ENCODE data around the gene SLC13A2. TPM values are rescaled to one million over a fixed set of nuclear protein-coding genes. Genes with fewer than 3 reads are reported as not detected.
"Not testable (repeated sequence)": the region's sequence is repeated elsewhere in the genome, so short reads cannot be mapped to it uniquely, and the experiment has no call there.

SLC13A2 gene
- total RNA-seq, 1 experiment from 2014 or later: not detected

DNA sequence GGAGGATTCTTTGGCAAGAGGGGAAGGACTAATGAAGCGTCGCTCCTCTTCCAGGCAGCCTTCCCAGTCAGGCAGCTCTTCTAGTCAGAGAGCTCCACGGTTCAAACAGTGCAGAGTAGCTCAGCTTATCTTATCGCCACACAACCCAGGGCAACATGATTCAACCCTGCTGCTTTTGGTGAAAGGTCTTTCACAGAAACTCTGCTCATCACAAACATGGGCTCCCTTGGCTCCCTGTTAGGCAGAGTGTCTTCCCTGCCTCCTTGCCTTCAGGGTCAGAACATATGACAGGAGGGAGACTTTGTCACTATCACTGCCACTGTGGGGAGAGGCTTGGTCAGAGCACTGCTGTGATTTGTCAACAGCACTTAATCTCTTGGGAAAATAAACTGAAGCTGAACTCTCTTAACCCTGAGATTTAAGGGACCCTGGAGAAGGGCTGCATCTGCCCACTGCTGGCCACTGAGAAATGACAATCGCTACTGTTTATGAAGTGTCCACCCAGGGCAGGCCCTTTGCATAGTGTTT lies 6.9 kb upstream of the SLC13A2 start:
- Histone ChIP-seq H3K4me3 (ENCODE audit: insufficient read depth, low read depth, low read length) (no peak overlapping the region), H3K27me3 (ENCODE audit: control insufficient read depth, insufficient read depth, low read length) (no peaks in the 10 kb centered on the region), H3K36me3 (replicated peaks; ENCODE audit: control insufficient read depth, insufficient read depth, low read length) (no peaks in the 10 kb centered on the region)
- no peak for DNase-seq

DNA sequence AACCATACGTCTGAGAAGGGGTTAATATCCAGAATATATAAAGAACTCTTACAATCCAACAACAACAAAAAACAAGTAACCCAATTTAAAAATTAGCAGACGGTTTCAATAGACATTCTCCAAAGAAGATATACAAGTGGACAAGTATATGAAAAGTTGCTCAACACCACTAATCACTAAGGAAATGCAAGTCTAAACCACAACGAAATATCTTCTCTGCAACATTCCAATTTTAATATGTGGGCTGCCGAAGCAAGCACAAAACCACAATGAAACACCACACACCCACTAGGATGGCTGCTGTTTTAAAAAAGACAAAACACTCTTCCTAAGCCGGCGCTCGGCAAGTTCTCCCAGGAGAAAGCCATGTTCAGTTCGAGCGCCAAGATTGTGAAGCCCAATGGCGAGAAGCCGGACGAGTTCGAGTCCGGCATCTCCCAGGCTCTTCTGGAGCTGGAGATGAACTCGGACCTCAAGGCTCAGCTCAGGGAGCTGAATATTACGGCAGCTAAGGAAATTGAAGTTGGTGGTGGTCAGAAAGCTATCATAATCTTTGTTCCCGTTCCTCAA lies 5.9 kb upstream of the SLC13A2 start:
- DNase-seq: no peak
- Histone ChIP-seq H3K27me3 (ENCODE audit: control insufficient read depth, insufficient read depth, low read length) (no peaks in the 10 kb centered on the region), H3K4me3 (ENCODE audit: insufficient read depth, low read depth, low read length) (no peak overlapping the region), H3K36me3 (replicated peaks; ENCODE audit: control insufficient read depth, insufficient read depth, low read length) (no peaks in the 10 kb centered on the region)

DNA sequence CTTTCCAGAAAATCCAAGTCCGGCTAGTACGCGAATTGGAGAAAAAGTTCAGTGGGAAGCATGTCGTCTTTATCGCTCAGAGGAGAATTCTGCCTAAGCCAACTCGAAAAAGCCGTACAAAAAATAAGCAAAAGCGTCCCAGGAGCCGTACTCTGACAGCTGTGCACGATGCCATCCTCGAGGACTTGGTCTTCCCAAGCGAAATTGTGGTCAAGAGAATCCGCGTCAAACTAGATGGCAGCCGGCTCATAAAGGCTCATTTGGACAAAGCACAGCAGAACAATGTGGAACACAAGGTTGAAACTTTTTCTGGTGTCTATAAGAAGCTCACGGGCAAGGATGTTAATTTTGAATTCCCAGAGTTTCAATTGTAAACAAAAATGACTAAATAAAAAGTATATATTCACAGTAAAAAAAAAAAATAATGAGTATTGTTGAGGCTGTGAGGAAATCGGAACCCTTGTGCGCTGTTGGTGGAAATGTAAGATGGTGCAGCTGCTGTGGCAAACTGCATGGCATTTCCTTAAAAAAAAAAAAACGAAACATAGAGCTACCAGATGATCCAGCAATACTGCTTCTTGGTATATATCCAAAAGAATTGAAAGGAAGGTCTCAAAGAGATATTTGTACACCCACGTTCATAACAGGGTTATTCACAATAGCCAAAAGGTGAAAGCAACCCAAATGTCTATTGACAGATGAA lies 5.3 kb upstream of the SLC13A2 start:
- DNase-seq; H3K4me3 ChIP-seq (ENCODE audit: insufficient read depth, low read depth, low read length); H3K36me3 ChIP-seq (replicated peaks; ENCODE audit: control insufficient read depth, insufficient read depth, low read length); H3K27me3 ChIP-seq (ENCODE audit: control insufficient read depth, insufficient read depth, low read length): not testable (repeated sequence)

DNA sequence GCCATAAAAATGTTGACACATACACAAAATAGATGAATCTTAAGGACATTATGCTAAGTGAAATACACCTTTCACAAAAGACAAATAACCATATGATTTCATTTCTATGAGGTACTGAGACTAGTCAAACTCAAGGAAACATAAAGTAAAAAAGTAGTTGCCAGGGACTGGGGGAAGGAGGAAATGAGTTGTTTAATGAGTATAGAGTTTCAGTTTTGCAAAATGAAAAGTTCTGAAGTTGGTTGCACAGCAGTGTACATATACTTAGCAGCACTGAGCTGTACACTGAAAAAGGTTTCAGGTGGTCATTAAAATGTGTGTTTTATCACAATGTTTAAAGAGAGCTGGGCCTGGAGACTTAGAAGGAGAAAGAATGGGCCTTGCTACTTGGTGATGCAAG lies 4.7 kb upstream of the SLC13A2 start:
- no peaks in the 10 kb centered on the region for H3K27me3 ChIP-seq (ENCODE audit: control insufficient read depth, insufficient read depth, low read length)
- H3K4me3 ChIP-seq (ENCODE audit: insufficient read depth, low read depth, low read length): no peak overlapping the region
- DNase-seq: no peak
- H3K36me3 ChIP-seq (replicated peaks; ENCODE audit: control insufficient read depth, insufficient read depth, low read length): no peaks in the 10 kb centered on the region

DNA sequence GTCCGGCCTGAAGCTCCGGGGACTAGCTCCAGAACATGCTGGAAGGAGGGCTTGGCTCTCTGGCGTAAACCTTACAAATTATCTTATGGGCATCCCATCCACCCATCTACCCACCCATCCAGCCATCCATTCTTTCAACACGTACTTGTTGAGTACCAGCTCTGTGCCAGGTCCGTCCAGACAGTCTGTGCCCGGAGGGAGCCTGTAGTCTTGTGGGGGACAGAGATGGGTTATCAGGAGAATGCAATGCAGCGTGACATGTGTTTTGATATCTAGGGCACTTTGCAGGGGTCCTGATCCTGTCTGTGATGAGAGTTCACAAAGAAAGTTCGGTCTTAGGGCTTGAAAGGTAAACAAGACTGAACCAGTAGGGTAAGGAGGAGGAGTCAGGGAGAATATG lies 4.1 kb upstream of the SLC13A2 start:
- Histone ChIP-seq H3K4me3 (ENCODE audit: insufficient read depth, low read depth, low read length) (no peak overlapping the region), H3K36me3 (replicated peaks; ENCODE audit: control insufficient read depth, insufficient read depth, low read length) (no peaks in the 10 kb centered on the region), H3K27me3 (ENCODE audit: control insufficient read depth, insufficient read depth, low read length) (no peaks in the 10 kb centered on the region)
- DNase-seq: no peak

DNA sequence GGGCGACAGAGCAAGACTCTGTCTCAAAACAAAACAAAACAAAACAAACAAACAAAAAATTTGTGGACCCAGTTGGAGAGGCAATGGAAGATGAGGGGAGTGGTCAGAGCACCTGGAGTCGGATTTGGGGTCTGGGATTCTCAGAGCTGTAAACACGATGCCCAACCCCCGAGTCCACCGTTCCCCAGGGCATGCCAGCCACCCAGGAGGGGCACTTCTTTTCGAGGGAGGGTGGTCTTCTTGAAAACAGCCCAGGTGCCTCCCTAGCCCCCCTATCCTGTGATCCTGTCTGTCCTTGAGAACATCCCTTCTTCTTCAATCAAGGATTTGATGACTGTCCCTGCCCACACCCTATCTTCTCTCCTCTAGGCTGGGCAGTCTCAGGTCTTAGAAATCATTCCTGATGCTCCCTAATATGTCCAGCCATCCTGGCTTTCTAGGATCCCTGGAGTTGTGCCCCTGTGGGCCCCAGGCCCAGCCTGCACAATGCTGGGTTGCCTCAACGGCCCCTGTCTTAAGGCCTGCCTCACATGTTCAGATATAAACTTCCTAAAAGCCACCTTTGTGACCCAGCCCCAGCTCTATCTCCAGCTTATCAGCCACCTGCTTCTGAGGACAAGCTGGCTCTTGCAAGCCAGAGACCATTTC lies 3.1 kb upstream of the SLC13A2 start:
- H3K36me3 ChIP-seq (replicated peaks; ENCODE audit: control insufficient read depth, insufficient read depth, low read length): no peaks in the 10 kb centered on the region
- no peak overlapping the region for H3K4me3 ChIP-seq (ENCODE audit: insufficient read depth, low read depth, low read length)
- no peaks in the 10 kb centered on the region for H3K27me3 ChIP-seq (ENCODE audit: control insufficient read depth, insufficient read depth, low read length)
- no peak for DNase-seq

DNA sequence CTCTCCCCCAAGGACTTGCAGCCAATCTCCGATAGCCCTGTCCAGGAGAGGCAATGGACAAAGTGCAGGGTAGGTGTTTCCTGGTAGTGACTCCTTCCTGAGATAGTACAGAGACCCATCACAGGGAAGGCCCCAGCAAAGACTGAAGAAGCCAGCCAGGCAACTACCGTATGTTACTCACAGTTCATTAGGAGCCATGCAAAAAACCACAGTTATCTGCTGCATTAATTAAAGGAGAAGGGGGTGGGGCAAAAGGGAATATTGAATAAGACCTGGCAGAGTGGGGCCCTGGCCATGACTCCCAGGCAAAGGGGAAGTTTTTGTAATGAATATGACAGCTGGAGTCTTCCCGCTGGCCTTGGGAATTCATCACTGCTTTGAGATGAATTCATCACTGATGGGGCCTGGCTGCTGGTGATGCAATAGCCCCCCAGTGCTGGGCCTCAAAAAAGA lies 2.5 kb upstream of the SLC13A2 start:
- no peak for DNase-seq
- no peaks in the 10 kb centered on the region for H3K36me3 ChIP-seq (replicated peaks; ENCODE audit: control insufficient read depth, insufficient read depth, low read length)
- H3K27me3 ChIP-seq (ENCODE audit: control insufficient read depth, insufficient read depth, low read length): no peaks in the 10 kb centered on the region
- H3K4me3 ChIP-seq (ENCODE audit: insufficient read depth, low read depth, low read length): no peak overlapping the region

DNA sequence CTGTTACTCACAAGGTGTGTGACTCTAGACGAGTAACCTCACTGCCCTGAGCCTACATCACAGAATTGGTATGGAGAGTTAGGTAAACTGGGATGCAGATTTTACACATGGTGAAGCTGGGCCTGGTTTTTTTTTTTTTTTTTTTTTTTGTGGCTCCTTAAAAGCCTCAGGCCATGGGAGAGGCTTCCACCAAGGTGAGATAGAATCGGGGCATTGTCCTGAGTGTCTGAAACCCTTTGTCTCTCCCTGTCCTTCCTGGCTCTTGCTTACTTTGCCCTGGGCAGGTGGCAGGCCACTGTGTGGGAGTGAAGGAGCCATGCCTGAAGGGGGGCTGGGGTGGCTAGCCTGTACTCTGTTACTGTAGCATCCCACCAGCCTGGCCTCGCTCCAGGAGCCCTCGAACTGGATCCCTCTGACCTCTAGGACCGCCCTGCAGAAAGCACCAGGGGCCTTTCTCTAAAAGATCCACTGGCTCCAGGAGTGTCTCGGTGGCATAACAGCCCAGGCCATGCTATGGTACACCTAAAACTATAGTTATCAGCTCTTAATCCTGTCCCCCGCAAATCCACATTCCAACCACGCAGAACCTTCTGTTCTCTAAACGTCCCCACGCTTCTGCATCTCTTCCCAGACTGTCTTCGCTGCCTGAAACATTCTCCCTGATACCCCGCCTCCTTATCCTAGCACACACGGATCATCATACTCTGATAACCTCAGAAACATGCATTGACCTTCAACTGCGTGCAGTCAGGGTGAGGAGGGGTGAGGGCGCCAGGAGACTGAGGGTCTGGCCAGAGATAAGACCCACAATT lies 1.7 kb upstream of the SLC13A2 start:
- DNase-seq: peak; percentile 25
- H3K27me3 ChIP-seq (ENCODE audit: control insufficient read depth, insufficient read depth, low read length): no peaks in the 10 kb centered on the region
- no peaks in the 10 kb centered on the region for H3K36me3 ChIP-seq (replicated peaks; ENCODE audit: control insufficient read depth, insufficient read depth, low read length)
- no peak overlapping the region for H3K4me3 ChIP-seq (ENCODE audit: insufficient read depth, low read depth, low read length)

DNA sequence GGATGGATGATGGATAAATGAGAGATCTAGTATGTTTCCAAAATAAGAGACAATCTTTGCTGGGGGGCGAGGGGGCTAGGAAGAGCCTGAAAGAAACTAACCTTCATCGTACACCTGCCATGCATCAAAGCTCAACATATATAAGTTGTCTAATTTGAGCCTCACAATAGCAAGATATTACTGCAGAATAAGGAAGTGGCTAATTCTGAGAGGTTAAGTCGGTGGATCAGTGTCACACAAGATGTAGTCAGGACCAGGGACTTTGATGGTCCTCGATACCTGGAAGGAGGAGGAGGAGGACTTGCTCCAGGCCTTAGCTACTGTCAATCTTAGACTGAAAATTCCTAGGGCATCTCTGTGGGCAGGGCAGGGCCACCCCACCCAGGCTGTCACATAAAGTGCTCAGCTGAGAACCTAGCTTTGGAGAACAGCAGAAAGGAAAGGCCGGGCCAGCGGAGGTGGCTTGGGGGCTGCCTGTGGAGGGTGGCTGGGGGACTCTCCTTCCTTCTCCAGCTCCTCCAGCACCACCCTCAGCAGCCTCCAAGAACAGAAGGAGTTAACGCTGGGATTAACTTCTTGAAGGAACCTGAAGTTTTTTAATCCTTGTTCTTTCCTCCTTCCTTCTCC lies 460 bp upstream of the SLC13A2 start:
- H3K36me3 ChIP-seq (replicated peaks; ENCODE audit: control insufficient read depth, insufficient read depth, low read length): no peaks in the 10 kb centered on the region
- no peak overlapping the region for H3K4me3 ChIP-seq (ENCODE audit: insufficient read depth, low read depth, low read length)
- H3K27me3 ChIP-seq (ENCODE audit: control insufficient read depth, insufficient read depth, low read length): no peaks in the 10 kb centered on the region
- DNase-seq: no peak

DNA sequence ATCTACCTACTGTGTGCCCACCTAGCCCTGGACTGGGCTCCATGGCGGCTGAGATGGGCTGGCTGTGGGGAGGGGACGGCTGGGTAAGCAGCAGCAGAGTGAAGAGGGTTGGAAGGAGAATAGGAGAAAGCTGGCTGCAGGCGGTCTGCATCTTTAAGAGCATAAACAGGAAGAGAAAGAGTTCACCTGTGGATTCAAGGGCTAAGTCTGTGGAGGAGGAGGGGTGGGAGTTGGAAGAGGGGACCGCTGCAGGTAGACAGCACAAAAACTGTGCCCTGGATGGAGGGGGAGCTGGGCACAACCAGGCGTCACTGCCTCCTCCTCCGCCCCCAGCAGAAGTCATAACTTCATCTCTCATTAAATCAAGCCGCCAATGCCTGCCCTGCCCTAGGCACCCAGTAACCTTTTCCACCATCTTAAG lies 677 bp downstream of the SLC13A2 start:
- no peak overlapping the region for H3K4me3 ChIP-seq (ENCODE audit: insufficient read depth, low read depth, low read length)
- no peak for DNase-seq
- H3K27me3 ChIP-seq (ENCODE audit: control insufficient read depth, insufficient read depth, low read length): no peaks in the 10 kb centered on the region
- no peaks in the 10 kb centered on the region for H3K36me3 ChIP-seq (replicated peaks; ENCODE audit: control insufficient read depth, insufficient read depth, low read length)

DNA sequence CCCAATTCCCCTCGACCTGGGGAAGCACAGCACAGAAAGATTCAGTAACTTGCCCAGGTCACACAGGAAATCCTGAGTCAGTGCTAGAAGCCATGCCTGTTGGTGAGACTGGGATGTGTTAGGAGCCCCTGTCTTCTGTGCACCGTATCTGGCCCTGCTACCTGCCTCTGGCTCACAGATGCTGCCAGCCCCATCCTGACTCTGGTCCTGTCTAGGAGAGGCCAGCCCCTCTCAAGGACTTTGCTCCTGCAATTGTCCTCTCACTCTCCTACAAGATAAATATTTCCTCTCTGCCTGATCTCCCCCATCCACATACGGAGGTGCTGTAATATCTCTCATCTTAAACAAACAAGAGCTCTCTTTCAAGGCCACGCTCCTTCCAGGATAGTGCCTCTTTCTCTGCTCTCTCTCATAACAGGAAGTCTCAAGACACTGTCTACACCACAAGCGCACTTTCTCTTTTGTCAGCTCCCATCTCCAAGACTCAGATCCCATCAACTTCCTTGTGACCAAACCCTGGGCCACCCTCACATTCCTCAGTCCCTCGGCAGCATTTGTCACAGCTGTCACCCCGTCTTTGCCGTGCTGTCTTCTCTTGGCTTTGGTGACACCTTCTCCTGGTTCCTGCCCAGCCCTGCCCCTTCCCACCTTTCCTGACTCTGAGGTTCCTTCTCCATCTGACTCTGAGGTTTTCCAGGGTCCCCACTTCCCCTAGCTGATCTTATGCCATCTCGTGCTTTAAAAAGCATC lies 1.9 kb downstream of the SLC13A2 start:
- DNase-seq: no peak

DNA sequence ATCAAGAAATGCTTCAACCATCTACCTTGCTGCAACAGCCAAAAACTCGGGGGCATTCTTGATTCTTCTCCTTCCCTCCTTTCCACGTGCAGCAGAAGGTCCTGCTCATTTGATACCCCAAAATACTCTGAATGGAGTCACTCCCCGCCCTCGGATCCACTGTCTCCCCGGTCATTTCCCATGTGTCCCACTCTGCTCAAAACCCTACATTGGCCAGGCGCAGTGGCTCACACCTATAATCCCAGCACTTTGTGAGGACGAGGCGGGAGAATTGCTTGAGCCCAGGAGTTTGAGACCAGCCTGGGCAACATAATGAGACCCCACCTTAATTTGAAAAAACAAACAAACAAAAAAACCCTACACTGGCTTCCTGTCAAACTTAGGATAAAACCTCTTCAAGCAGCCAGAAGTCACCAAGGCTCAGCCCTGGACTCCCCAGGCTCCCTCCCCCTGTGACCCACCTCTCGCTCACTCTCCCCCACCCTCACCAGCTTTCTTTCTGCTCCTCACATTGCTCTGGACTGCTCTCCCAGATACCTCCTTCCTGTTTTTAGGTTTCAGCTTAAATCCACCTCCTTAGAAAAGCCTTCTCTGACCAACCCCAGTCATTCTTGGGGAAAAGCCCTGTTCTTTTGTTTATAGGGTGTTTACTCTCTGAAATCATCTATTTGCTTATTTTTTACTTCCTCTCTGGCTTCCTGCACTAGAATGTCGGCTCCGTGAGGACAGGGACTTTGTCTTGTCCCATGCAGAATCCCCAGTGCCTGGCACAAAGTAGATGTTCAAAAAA lies 2.8 kb downstream of the SLC13A2 start:
- no peaks in the 10 kb centered on the region for H3K36me3 ChIP-seq (replicated peaks; ENCODE audit: control insufficient read depth, insufficient read depth, low read length)
- H3K4me3 ChIP-seq (ENCODE audit: insufficient read depth, low read depth, low read length): no peak overlapping the region
- no peak for DNase-seq
- H3K27me3 ChIP-seq (ENCODE audit: control insufficient read depth, insufficient read depth, low read length): no peaks in the 10 kb centered on the region

More for the DNA sequence above, 1.9 kb downstream of the SLC13A2 start:
- Histone ChIP-seq H3K27me3 (ENCODE audit: control insufficient read depth, insufficient read depth, low read length) (no peaks in the 10 kb centered on the region), H3K4me3 (ENCODE audit: insufficient read depth, low read depth, low read length) (no peak overlapping the region), H3K36me3 (replicated peaks; ENCODE audit: control insufficient read depth, insufficient read depth, low read length) (no peaks in the 10 kb centered on the region)

DNA sequence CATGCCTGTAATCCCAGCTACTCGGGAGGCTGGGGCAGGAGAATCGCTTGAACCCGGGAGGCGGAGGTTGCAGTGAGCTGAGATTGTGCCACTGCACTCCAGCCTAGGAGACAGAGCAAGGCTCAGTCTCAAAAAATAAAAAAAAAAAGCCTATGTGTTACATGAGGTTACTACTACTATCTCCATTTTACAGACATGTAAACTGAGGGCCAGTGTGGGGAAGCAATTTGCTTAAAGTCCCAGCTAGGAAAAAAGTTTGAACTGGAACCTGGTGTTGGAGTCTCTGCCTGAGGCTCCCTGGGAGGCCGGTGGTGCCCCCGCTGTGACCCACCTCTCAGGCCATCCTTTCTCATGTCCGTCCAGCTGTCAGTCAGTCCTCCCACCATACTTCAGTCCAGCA lies 4.5 kb downstream of the SLC13A2 start:
- H3K27me3 ChIP-seq (ENCODE audit: control insufficient read depth, insufficient read depth, low read length): no peaks in the 10 kb centered on the region
- DNase-seq: no peak
- H3K4me3 ChIP-seq (ENCODE audit: insufficient read depth, low read depth, low read length): no peak overlapping the region
- H3K36me3 ChIP-seq (replicated peaks; ENCODE audit: control insufficient read depth, insufficient read depth, low read length): no peaks in the 10 kb centered on the region
